ENCODE measurements around the gene MILR1. TPM values are rescaled to one million over a fixed set of nuclear protein-coding genes. Genes with fewer than 3 reads are reported as not detected.

Gene MILR1
- total RNA-seq, 1 experiment from 2014 or later: 8.2 TPM

GRCh38 chr17:64502021-64502420 is 53.1 kb downstream of the MILR1 start:
- DNase-seq (ENCODE audit: low read depth): no peak

GRCh38 chr17:64502809-64503208 is 53.9 kb downstream of the MILR1 start:
- DNase-seq (ENCODE audit: low read depth): no peak

GRCh38 chr17:64503341-64503740 is 54.4 kb downstream of the MILR1 start:
- no peak for DNase-seq (ENCODE audit: low read depth)

DNA sequence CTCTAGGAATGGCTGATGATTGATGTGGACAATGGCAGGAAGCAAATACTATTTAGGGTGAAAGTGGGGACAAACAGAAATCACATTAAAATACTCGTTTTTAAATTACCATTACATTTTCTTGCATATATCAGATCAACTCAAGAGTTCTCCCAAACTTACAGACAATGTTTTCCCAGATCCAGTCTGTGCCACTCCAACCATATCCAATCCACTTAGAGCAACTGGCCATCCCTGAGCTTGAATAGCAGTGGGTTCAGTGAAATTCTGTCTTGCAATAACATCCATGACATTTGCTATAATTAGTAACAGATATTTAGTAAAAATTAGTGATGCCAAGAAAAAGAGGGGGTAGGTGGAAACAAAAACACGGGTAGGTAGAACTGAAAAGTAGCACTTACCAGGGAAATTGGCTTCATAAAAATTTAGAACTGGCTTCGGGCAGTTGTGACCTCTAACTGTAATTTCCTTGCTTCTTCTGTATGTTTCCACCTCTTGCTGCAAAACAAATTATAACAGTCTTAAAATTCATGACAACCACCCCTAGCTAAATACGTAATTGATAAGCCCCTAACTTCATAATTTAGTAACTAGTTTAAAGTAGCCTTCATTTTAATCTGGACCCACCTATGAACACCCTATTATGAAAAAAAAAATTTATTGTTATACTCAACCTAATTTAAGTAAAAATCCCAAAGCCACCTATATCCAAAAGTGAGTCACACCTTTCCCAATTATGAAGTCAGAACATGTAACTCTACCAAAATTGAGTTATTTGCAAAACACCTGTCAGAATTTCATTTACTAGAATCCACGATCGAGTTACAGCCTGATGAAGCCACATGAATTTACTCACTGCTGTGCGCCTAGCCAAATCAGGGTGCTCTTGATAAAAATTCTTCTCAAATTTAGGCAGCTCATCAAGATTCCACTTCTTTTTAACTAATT is 55.2 kb downstream of the MILR1 start:
- DNase-seq (ENCODE audit: low read depth): no peak

- no peak for DNase-seq (ENCODE audit: low read depth)
Observed at GRCh38 chr17:64504769-64505339, 55.9 kb downstream of the MILR1 start.

- peak; percentile 79 for DNase-seq (ENCODE audit: low read depth)
Observed at GRCh38 chr17:64505340-64506200, 56.7 kb downstream of the MILR1 start.

DNA sequence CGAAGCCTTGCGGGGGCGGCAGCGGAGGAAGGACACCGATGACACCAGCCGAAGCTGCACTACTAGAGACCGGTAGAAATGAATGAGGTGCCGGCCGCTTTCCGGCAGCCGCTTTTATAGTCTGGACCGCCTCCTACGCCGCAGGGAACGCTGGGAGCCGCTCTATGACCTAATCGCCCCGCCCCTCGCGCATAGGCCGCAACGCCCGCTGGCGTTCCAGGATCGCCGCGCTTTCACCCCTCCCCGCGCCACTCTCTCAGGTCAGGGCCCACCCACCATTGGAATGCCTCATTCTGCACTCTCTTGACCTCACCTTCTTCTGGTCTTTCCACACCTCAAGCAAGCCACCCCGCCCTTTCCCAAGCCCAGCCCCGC is 57.3 kb downstream of the MILR1 start, which contains the start of gene DDX5:
Gene DDX5 (minus strand): TSS at position 89 of the 375 bp plus-strand sequence. CDS start 170 bp downstream, outside the sequence.
- DNase-seq (ENCODE audit: low read depth): no peak

DNA sequence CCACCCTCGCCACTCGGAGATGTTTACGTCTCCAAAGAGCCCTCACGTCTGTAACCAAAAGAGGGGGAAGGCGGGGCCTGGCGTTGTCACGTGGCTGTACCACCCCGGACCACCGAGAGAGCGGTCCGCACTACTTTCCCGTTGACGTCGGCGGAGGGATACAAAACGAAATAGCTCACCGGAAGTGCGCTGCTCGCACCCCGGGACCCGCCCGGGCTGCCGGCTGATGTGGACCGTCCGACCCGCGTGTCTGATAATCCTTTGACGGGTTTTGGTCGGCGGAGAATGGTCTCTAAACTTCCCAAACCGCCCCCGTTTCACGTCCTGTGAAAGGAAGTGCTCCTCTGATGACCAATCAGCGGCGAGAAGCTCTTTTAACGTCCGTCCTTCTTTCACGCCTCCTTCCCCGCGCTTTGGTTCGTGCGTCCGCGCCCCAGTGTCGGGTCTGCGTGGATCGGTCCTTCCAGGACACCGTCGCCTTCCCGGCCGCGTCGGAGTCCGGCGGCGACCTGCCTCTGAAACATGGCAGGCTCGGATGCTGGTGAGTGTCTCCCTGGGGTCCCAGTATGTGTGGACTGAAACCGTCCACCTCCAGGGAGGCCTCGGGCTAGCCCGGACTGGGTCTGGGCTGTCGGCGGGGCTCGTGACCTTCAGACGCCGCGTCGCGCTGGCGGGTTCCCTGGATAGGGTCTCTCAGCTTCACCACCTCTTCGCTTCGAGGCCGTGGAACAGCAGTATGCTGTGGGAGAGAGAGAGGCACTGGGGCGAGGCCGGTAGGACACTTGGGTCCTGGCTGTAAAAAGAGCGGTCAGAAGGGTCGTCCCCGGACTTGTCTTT is 57.9 kb downstream of the MILR1 start, which contains the start of gene CEP95:
Gene CEP95 (plus strand): TSS at position 402 of the 837 bp plus-strand sequence. CDS start 121 bp downstream, at position 523.
- peak; percentile 97 for DNase-seq (ENCODE audit: low read depth)

GRCh38 chr17:64507413-64507782 is 58.5 kb downstream of the MILR1 start:
- DNase-seq (ENCODE audit: low read depth): peak; percentile 73

GRCh38 chr17:64508683-64509082 is 59.8 kb downstream of the MILR1 start:
- no peak for DNase-seq (ENCODE audit: low read depth)

DNA sequence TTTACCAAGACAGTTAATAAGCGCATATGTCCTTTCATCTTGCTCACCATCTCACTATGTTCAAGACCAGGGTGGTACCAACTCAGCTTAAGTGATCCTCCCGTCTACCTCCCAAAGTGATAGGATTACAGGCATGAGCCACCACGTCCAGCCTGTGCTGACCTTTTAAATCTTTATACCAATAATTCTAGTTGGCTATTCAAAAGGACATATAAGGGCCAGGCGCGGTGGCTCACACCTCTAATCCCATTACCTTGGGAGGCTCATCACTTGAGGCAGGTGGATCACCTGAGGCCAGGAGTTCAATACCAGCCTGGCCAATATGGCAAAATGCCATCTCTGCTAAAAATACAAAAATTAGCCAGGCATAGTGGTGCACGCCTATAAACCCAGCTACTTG is 60.3 kb downstream of the MILR1 start:
- DNase-seq (ENCODE audit: low read depth): no peak

DNA sequence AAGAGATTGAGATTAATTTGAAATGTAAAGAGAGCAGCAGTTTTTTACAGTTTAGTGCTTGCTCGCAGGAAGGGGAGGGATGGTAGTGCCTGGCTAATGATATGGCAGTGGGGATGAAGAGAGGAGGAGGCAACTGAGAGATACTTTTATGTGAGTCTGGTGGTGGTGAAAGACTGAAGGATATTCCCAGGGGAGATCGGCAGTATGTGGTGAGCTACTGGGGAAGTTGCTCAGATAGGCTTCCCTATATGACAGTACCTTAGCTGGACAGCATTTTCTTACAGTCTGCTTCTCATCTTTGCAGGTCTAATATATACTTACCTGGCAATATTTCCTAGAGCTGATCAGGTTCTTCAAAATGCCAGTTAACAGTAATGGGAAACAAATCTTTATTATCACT is 66.5 kb downstream of the MILR1 start:
- DNase-seq (ENCODE audit: low read depth): no peak

GRCh38 chr17:64515829-64516228 is 66.9 kb downstream of the MILR1 start:
- DNase-seq (ENCODE audit: low read depth): no peak

Small RNA genes lying within 50 kb of the gene (small RNA-seq; reads per million reads assigned to genes)
- gene ATP5MFP4: not detected
- gene MIR1273E: not detected

Other genes starting within 250 kb of the MILR1 start
- gene TEX2, start 185.9 kb upstream of the MILR1 start, total RNA-seq (2014; rRNA removed; shearing (Covaris generic)): 15.0 and 15.2 TPM in 2 replicates
- gene PECAM1, start 58.3 kb upstream of the MILR1 start, total RNA-seq (2014; rRNA removed; shearing (Covaris generic)): 0.27 and 0.43 TPM in 2 replicates
- gene POLG2, start 47.9 kb downstream of the MILR1 start, total RNA-seq (2014; rRNA removed; shearing (Covaris generic)): 11.6 and 13.8 TPM in 2 replicates
- gene DDX5, start 57.2 kb downstream of the MILR1 start, total RNA-seq (2014; rRNA removed; shearing (Covaris generic)): 250 and 611 TPM in 2 replicates
- 18.5 and 21.6 TPM in 2 replicates for gene CEP95, start 57.9 kb downstream of the MILR1 start, total RNA-seq (2014; rRNA removed; shearing (Covaris generic))
- 50.0 and 53.7 TPM in 2 replicates for gene SMURF2, start 213.2 kb downstream of the MILR1 start, total RNA-seq (2014; rRNA removed; shearing (Covaris generic))